ENCODE measurements around the gene ADAM12.
"Not testable (repeated sequence)": the region's sequence is repeated elsewhere in the genome, so short reads cannot be mapped to it uniquely, and the experiment has no call there.

ADAM12 gene

GRCh38 chr10:126208726-126209302 is 179.5 kb downstream of the ADAM12 start:
- no peak for DNase-seq

- DNase-seq, result no peak
Observed at GRCh38 chr10:126207851-126208250, 180.4 kb downstream of the ADAM12 start.

GRCh38 chr10:126207313-126207771 is 180.9 kb downstream of the ADAM12 start:
- DNase-seq, result no peak

- no peak for DNase-seq
Observed at GRCh38 chr10:126205486-126206205, 182.6 kb downstream of the ADAM12 start.

- no peak for DNase-seq
Observed at GRCh38 chr10:126204320-126204719, 184.0 kb downstream of the ADAM12 start.

- no peak for DNase-seq
Observed at GRCh38 chr10:126203746-126204145, 184.5 kb downstream of the ADAM12 start.

- DNase-seq, result no peak
Observed at GRCh38 chr10:126201603-126202002, 186.7 kb downstream of the ADAM12 start.

GRCh38 chr10:126199221-126199998 is 188.9 kb downstream of the ADAM12 start:
- DNase-seq, result no peak

- no peak for DNase-seq
Observed at GRCh38 chr10:126198681-126199080, 189.6 kb downstream of the ADAM12 start.

- no peak for DNase-seq
Observed at GRCh38 chr10:126197036-126197543, 191.2 kb downstream of the ADAM12 start.

- no peak for DNase-seq
Observed at GRCh38 chr10:126196281-126196680, 192.0 kb downstream of the ADAM12 start.

- DNase-seq, result no peak
Observed at GRCh38 chr10:126191192-126191591, 197.1 kb downstream of the ADAM12 start.

GRCh38 chr10:126188679-126189200 is 199.5 kb downstream of the ADAM12 start:
- DNase-seq, result no peak

- DNase-seq, result no peak
Observed at GRCh38 chr10:126187399-126187798, 200.9 kb downstream of the ADAM12 start.

- no peak for DNase-seq
Observed at GRCh38 chr10:126186766-126187165, 201.5 kb downstream of the ADAM12 start.

GRCh38 chr10:126185676-126186447 is 202.4 kb downstream of the ADAM12 start:
- DNase-seq, result no peak

GRCh38 chr10:126181626-126182025 is 206.7 kb downstream of the ADAM12 start:
- no peak for DNase-seq

GRCh38 chr10:126179637-126180036 is 208.6 kb downstream of the ADAM12 start:
- DNase-seq, result no peak

GRCh38 chr10:126177417-126178030 is 210.8 kb downstream of the ADAM12 start:
- no peak for DNase-seq

- DNase-seq, result no peak
Observed at GRCh38 chr10:126175641-126176262, 212.5 kb downstream of the ADAM12 start.

- DNase-seq, result not testable (repeated sequence)
Observed at GRCh38 chr10:126172755-126173154, 215.5 kb downstream of the ADAM12 start.

- DNase-seq, result no peak
Observed at GRCh38 chr10:126171555-126171954, 216.7 kb downstream of the ADAM12 start.

Measured in NCI-H510A treated with DMSO at 0.1 percent for 48 hours (cell line).